K562 (cell line): ENCODE results near the gene FN3K. TPM values are rescaled to one million over a fixed set of nuclear protein-coding genes. Genes with fewer than 3 reads are reported as not detected.
A peak's percentile ranks its signal among the peaks of the same experiment; 100 is the strongest.

Experiments used
- ADNP ChIP-seq: fragments of 200-800 bp; sonication (Bioruptor generic); IDR thresholded peaks from 2 replicates; pipeline ENCODE4 v1.6.1; 2016; ENCODE audit warnings: missing genetic modification characterization, missing compliant biosample characterization
- CBFA2T3 ChIP-seq: fragments of 450-650 bp; IDR thresholded peaks from 2 replicates; pipeline ENCODE4 v1.6.1; 2017
- CBX2 ChIP-seq: fragments of 200-600 bp; sonication (generic); IDR thresholded peaks from one replicate; pipeline ENCODE4 v1.6.1; 2012; ENCODE audit warnings: mild to moderate bottlenecking, low read length, inconsistent platforms; ENCODE audit not compliant: insufficient read depth, poor library complexity, severe bottlenecking
- CREB5 ChIP-seq: fragments of 250-450 bp; sonication (Bioruptor Pico); IDR thresholded peaks from 2 replicates; pipeline ENCODE4 v1.5.0; 2020; ENCODE audit warnings: mild to moderate bottlenecking
- E2F8 ChIP-seq: fragments of 450-650 bp; IDR thresholded peaks from 2 replicates; pipeline ENCODE4 v1.7.1; 2018; ENCODE audit warnings: mild to moderate bottlenecking, low read depth; ENCODE audit not compliant: partially characterized antibody
- PPARD ChIP-seq: fragments of 250-450 bp; sonication (Bioruptor Pico); IDR thresholded peaks from 2 replicates; pipeline ENCODE4 v1.8.0; 2022; ENCODE audit warnings: inconsistent platforms, mild to moderate bottlenecking, moderate library complexity
- WHSC1 ChIP-seq: IDR thresholded peaks from one replicate; pipeline ENCODE4 v1.6.1; 2012; ENCODE audit warnings: low read length, control low read depth, inconsistent platforms
- ZBTB9 ChIP-seq: fragments of 450-650 bp; formaldehyde crosslinking; IDR thresholded peaks from 2 replicates; pipeline ENCODE4 v1.4.0; 2020; ENCODE audit warnings: mild to moderate bottlenecking, moderate library complexity
- ZNF592 ChIP-seq: fragments of 450-650 bp; IDR thresholded peaks from 2 replicates; pipeline ENCODE4 v1.6.1; 2017; ENCODE audit warnings: antibody characterized with exemption, mild to moderate bottlenecking
- ZNF699 ChIP-seq: fragments of 250-450 bp; sonication (Bioruptor Pico); IDR thresholded peaks from 2 replicates; pipeline ENCODE4 v1.8.0; 2021; ENCODE audit warnings: mild to moderate bottlenecking, moderate library complexity; ENCODE audit not compliant: insufficient replicate concordance
- polyA plus RNA-seq, 8 experiments: library from polyadenylated mRNA; depleted of rRNA in 4 of 8; stranded (reverse) in 5 of 8; unstranded in 3 of 8; fragments of >200 nt; fragmentation: Nextera tagmentation in 2 of 8; fragmentation: Illumina TruSeq in 1 of 8; extraction: Ambion mirVana in 2 of 8; extraction: Trizol in 1 of 8; gene quantifications; 2 replicates each; pipeline versions ENCODE4 v1.2.1 to v1.2.3, GENCODE V29; 2011 to 2014; ENCODE audit warnings: inconsistent platforms in 1 of 8, missing spikeins in 1 of 8
- total RNA-seq, 7 experiments: library from RNA; depleted of rRNA in 6 of 7; stranded (reverse); fragments of >200 nt in 6 of 7; fragmentation: Illumina TruSeq in 2 of 7; extraction: Trizol in 2 of 7; gene quantifications; 2 replicates each; pipeline versions ENCODE4 v1.2.1 to v1.2.3, GENCODE V29; 2011 to 2021; ENCODE audit warnings: low replicate concordance in 1 of 7
- TF ChIP-seq, protein P1 (sequence below): fragments of 250-450 bp; sonication (Bioruptor Pico); IDR thresholded peaks from 2 replicates; pipeline ENCODE4 v1.8.0; 2021; ENCODE audit warnings: mild to moderate bottlenecking, moderate library complexity
- TF ChIP-seq, protein P2 (sequence below): fragments of 450-650 bp; formaldehyde crosslinking; IDR thresholded peaks from 2 replicates; pipeline ENCODE4 v1.4.0; 2022; ENCODE audit warnings: missing genetic modification characterization

The FN3K gene
- total and polyA plus RNA-seq, 9 of the 15 experiments (the other 6 are each of a cell fraction or from before 2014, with no cell fraction given), result 0.08 to 22.7 (median 3.8) TPM

DNA sequence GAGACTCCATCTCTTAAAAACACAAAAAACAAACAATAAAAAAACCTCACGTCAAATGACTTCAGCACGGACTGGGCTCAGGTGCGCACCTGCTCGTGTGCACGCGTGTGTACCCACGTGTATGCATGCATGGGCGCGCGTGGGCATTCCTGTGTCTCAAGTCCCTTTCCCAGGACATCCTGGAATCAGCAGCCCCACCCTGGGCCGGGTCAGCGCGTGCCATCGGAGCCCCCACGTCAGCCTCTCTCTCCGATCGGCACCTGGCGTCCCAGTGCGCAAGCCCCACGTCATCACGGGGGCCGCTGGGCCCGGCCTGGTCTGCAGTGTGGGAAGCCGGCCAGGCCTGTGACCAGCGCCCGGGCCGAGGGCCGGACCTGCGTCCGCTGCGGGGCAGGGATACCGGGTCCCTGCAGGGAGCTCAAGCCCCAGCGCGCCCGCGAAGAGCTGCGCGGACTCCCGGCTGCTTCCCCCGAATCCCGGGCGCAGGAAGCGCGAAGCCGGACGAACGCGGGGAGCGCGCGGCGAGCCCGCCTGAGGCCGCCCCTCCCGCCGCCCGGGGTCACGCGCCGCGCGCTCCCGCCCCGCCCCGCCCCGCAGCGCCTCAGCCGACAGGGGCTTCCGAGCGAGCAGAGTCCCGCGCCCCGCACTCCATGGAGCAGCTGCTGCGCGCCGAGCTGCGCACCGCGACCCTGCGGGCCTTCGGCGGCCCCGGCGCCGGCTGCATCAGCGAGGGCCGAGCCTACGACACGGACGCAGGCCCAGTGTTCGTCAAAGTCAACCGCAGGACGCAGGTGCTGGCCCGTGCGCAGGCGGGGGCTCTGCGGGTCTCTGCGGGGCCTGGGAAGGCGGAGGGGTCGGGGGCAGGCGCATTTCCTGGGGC is at the start of gene FN3K (continued):
- TF ChIP-seq ZBTB9 (CRISPR knock-in tag), result 0 out of 2 replicates have a peak, but pooled peaks have one; percentile 37
- TF ChIP-seq, protein P1, sequence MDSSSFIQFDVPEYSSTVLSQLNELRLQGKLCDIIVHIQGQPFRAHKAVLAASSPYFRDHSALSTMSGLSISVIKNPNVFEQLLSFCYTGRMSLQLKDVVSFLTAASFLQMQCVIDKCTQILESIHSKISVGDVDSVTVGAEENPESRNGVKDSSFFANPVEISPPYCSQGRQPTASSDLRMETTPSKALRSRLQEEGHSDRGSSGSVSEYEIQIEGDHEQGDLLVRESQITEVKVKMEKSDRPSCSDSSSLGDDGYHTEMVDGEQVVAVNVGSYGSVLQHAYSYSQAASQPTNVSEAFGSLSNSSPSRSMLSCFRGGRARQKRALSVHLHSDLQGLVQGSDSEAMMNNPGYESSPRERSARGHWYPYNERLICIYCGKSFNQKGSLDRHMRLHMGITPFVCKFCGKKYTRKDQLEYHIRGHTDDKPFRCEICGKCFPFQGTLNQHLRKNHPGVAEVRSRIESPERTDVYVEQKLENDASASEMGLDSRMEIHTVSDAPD (CRISPR knock-in tag), result no peak
- no peak for TF ChIP-seq ADNP
- TF ChIP-seq, protein P2, sequence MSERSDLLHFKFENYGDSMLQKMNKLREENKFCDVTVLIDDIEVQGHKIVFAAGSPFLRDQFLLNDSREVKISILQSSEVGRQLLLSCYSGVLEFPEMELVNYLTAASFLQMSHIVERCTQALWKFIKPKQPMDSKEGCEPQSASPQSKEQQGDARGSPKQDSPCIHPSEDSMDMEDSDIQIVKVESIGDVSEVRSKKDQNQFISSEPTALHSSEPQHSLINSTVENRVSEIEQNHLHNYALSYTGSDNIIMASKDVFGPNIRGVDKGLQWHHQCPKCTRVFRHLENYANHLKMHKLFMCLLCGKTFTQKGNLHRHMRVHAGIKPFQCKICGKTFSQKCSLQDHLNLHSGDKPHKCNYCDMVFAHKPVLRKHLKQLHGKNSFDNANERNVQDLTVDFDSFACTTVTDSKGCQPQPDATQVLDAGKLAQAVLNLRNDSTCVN (CRISPR knock-in tag), result no peak
- peak; percentile 55 for TF ChIP-seq E2F8
- TF ChIP-seq PPARD, result no peak
- no peak for TF ChIP-seq CBFA2T3
- no peak for TF ChIP-seq CREB5 (CRISPR knock-in tag)
- no peak for TF ChIP-seq WHSC1
- no peak for TF ChIP-seq ZNF699
- no peak for TF ChIP-seq CBX2
- TF ChIP-seq ZNF592, result peak; percentile 73; the same call in 1 of the 2 replicates
